ENCODE data around the gene ERICH2. TPM values are rescaled to one million over a fixed set of nuclear protein-coding genes. Genes with fewer than 3 reads are reported as not detected.
A peak's percentile ranks its signal among the peaks of the same experiment; 100 is the strongest.

Gene ERICH2
- total RNA-seq, 4 donors from 2014 or later = 1.7 TPM; not detected in 3

DNA sequence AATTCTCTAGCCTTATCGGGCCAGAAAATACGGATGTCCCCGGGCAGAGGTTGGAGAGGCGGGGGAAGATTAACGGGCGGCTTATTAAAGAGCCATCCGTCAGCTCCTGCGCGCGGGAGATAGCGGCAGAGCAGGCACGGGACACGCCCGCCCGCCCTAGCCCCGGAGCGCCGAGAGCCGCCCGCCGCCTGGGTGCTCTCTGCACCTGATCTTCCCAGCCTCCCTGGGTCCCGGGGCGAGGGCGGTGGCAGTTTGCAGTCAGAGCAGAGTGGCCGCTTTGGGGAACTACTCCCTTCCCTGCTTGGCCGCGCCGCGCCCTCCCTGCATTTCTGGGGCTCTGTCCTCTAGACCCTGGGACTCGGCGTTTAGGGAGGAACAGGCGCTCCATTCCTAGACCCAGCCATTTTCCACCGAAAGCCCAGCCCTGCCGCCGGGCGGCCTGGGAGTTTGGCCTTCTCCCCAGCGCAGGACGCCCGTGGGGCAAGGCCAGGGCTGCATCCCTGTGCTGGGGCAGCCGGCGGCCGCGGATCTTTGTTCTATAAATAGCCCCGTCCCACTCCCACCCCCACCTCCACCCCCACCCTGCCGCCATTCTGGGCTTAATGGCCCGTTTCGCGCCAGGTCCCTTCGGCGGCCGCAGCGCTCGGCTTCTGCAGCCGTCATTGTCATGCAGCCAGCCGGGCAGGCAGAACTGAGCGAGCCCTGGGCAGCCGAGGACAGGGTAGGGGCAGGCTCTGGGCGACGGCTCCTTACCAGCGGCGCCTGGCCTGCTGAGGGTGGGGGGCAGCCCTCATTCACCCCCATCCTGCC is 53.1 kb downstream of the ERICH2 start:
- TF ChIP-seq, protein P1, sequence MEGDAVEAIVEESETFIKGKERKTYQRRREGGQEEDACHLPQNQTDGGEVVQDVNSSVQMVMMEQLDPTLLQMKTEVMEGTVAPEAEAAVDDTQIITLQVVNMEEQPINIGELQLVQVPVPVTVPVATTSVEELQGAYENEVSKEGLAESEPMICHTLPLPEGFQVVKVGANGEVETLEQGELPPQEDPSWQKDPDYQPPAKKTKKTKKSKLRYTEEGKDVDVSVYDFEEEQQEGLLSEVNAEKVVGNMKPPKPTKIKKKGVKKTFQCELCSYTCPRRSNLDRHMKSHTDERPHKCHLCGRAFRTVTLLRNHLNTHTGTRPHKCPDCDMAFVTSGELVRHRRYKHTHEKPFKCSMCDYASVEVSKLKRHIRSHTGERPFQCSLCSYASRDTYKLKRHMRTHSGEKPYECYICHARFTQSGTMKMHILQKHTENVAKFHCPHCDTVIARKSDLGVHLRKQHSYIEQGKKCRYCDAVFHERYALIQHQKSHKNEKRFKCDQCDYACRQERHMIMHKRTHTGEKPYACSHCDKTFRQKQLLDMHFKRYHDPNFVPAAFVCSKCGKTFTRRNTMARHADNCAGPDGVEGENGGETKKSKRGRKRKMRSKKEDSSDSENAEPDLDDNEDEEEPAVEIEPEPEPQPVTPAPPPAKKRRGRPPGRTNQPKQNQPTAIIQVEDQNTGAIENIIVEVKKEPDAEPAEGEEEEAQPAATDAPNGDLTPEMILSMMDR (IDR thresholded peaks at IDR 0.05) = no peak
- no peak for TF ChIP-seq EP300 (IDR thresholded peaks at IDR 0.05)
- no peak for TF ChIP-seq POLR2A (IDR thresholded peaks at IDR 0.05; ENCODE audit: low read depth)
- TF ChIP-seq POLR2AphosphoS5 (IDR thresholded peaks at IDR 0.05) = no peak
- Histone ChIP-seq H3K4me3 (peak overlapping the region; percentile 42 to 49 (median 48)), H3K4me1 (peaks cover 47 to 52% (median 52%) of the 10 kb centered on the region in 4 donors), H3K27me3 (peaks cover 0 to 99% (median 51%) of the 10 kb centered on the region in 4 donors), H3K9me3 (no peaks in the 10 kb centered on the region), H3K27ac (replicated peaks in 1 of 4) (no peak overlapping the region), H3K36me3 (no peaks in the 10 kb centered on the region)
- intact Hi-C loops (cut with DNase I) = no loop called here
- no peak for DNase-seq (ENCODE audit: extremely low spot score)
- 3% methylated on average over 25 of the region's 61 CpGs for WGBS

DNA sequence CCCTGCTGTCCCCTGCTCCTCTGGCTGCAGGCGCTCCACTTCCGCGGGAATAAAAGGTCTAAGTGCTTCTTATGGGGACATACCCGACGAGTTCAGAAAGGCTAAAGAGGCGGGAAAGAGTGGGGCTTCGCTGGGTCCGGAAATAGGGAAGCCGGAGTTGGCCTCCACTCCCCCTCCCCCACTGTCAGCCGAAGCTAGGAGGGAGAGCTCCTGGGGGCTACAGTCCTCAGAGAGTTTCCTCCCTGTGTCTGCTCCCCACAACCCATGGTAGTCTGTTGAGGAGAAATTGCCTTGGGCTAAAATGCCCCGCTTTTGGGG is 53.7 kb downstream of the ERICH2 start:
- H3K27ac ChIP-seq (replicated peaks in 1 of 4) = no peak overlapping the region
- WGBS = 23% methylated on average over 11 of the region's 11 CpGs
- H3K4me1 ChIP-seq = peaks cover 44 to 47% (median 47%) of the 10 kb centered on the region in 4 donors
- no peak for DNase-seq (ENCODE audit: extremely low spot score)
- H3K4me3 ChIP-seq = peak overlapping the region in 3 of 4 donors; percentile 48 to 49 (median 49)
- no peaks in the 10 kb centered on the region for H3K9me3 ChIP-seq
- TF ChIP-seq POLR2A (IDR thresholded peaks at IDR 0.05; ENCODE audit: low read depth) (no peak), POLR2AphosphoS5 (IDR thresholded peaks at IDR 0.05) (no peak), EP300 (IDR thresholded peaks at IDR 0.05) (no peak)
- TF ChIP-seq, protein P1 (IDR thresholded peaks at IDR 0.05) = no peak
- H3K27me3 ChIP-seq = peaks cover 0 to 99% (median 45%) of the 10 kb centered on the region in 4 donors
- intact Hi-C loops (cut with DNase I) = no loop called here
- no peaks in the 10 kb centered on the region for H3K36me3 ChIP-seq

DNA sequence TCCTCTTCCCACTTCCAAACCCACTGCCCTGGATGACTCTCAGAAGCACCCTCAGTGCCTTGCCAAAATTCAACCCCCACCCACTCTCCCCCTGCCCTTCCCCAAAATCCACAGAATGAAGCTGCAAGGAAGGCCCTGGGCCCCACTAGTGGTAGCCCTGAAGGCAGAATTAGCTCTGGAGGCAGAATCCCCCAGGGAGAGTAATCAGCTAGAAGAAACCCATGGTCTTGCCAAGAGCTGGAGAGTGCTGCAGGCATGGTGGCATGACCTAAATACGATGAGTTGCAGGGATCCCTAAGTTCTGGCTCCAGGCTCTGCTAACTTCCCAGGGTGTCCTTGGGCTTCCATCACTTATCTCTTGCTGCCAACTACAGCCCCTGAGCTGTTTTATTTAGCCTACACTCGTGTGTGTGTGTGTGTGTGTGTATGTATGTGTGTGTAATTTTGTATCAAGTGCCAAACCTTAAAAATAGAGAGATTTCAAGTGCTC is 54.4 kb downstream of the ERICH2 start:
- 5% methylated on average over 1 of the region's 2 CpGs for WGBS
- H3K36me3 ChIP-seq = no peaks in the 10 kb centered on the region
- no peak for DNase-seq (ENCODE audit: extremely low spot score)
- TF ChIP-seq, protein P1 (IDR thresholded peaks at IDR 0.05) = no peak
- TF ChIP-seq POLR2A (IDR thresholded peaks at IDR 0.05; ENCODE audit: low read depth) (no peak), POLR2AphosphoS5 (IDR thresholded peaks at IDR 0.05) (no peak), EP300 (IDR thresholded peaks at IDR 0.05) (no peak)
- H3K27ac ChIP-seq (replicated peaks in 1 of 4) = no peak overlapping the region
- intact Hi-C loops (cut with DNase I) = no loop called here
- no peaks in the 10 kb centered on the region for H3K9me3 ChIP-seq
- H3K4me3 ChIP-seq = no peak overlapping the region
- H3K27me3 ChIP-seq = peaks cover 0 to 98% (median 38%) of the 10 kb centered on the region in 4 donors
- peaks cover 42 to 46% (median 44%) of the 10 kb centered on the region in 4 donors for H3K4me1 ChIP-seq

DNA sequence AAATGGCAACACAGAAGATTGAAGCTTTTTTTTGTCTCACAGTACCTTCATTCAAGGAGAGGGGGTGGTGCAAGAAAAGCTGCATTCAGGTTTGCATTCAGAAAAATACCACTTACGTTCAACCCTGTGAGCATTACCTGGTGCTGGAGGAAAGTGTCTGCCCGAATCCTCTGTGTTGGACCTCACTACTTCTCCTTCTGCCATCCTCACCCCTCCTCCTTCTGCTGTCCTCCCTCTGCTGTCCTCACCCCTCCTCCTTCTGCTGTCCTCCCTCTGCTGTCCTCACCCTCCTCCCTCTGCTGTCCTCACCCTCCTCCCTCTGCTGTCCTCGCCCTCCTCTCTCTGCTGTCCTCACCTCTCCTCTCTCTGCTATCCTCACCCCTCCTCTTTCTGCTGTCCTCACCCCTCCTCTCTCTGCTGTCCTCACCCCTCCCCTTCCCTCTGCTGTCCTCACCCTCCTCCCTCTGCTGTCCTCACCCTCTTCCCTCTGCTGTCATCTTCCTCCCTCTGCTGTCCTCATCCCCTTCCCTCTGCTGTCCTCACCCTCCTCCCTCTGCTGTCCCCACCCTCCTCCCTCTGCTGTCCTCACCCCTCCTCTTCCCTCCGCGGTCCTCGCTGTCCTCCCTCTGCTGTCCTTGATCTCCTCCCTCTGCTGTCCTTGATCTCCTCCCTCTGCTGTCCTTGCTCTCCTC is 57.8 kb downstream of the ERICH2 start:
- Histone ChIP-seq H3K27ac (replicated peaks in 1 of 4) (no peak overlapping the region), H3K27me3 (peaks cover 0 to 75% (median 5%) of the 10 kb centered on the region in 4 donors), H3K4me3 (no peak overlapping the region), H3K36me3 (no peaks in the 10 kb centered on the region), H3K4me1 (peaks cover 8 to 11% (median 10%) of the 10 kb centered on the region in 4 donors), H3K9me3 (no peaks in the 10 kb centered on the region)
- intact Hi-C loops (cut with DNase I) = no loop called here
- TF ChIP-seq POLR2AphosphoS5 (IDR thresholded peaks at IDR 0.05) (no peak), POLR2A (IDR thresholded peaks at IDR 0.05; ENCODE audit: low read depth) (no peak), EP300 (IDR thresholded peaks at IDR 0.05) (no peak)
- TF ChIP-seq, protein P1 (IDR thresholded peaks at IDR 0.05) = no peak
- no peak for DNase-seq (ENCODE audit: extremely low spot score)
- WGBS = 75% methylated on average over 6 of the region's 6 CpGs

Data from esophagus muscularis mucosa (tissue), 4 donors.